OCI-LY7 (cell line): Measurements from ENCODE around the gene RNF212.

Experiments
- EZH2phosphoT487 ChIP-seq: fragments of 200-600 bp; sonication (generic); IDR thresholded peaks from 2 replicates; pipeline ENCODE4 v1.6.1; 2018; ENCODE audit warnings: low read depth, borderline replicate concordance, mild to moderate bottlenecking, mixed run types, antibody characterized with exemption, low read length, moderate library complexity, mixed read lengths
- TF ChIP-seq, protein P1 (sequence below): fragments of 200-600 bp; sonication (generic); conservative IDR thresholded peaks from 2 replicates; pipeline ENCODE4 v1.5.1; 2014; ENCODE audit warnings: mild to moderate bottlenecking, antibody characterized with exemption, low read length, moderate library complexity, mixed read lengths

DNA sequence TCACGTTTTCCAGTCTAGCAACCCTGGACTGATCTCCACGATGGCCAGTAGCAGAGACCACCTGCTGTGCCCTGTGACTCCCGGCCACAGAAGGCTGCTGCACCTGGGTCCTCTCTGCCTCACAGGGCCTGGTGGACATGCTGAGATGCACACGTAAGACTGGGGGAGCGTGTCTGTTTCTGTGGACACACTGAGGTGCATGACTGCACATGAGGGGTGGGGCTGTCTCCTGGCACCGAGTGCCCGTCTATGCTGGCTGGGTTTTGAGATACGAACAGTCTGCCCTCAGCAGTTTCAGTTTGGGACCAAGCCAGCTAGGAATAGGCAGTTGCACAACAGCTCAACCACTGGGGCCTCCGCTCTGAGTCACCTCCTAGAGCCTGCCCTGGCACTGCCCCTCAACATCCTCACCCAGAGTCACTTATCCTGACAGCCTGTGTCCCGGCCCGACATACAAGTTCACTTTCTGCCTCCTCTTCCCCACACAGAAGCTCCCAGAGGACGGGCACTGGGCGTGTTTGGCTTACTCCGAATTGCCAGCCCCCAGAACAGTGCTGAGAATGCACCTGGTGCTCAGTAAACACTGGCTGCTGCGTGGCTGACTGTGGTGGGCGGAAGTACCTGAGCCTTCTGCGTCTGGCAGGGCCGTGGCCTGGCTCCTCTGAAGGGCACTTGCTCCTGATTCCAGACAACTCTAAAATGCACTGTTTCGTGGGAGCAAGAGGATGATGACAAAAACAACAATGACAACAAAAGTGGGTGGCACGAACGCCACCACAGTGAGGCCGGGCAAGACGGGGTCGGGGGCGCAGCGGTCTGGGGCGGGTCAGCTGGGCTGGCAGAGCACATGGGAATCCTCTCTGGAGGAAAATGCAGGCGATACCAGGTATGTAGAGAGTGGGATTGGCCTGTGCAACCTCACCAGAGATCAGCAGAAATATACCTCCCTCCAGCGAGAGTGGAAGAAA, 30.9 kb downstream of the RNF212 start:
- TF ChIP-seq, protein P1, sequence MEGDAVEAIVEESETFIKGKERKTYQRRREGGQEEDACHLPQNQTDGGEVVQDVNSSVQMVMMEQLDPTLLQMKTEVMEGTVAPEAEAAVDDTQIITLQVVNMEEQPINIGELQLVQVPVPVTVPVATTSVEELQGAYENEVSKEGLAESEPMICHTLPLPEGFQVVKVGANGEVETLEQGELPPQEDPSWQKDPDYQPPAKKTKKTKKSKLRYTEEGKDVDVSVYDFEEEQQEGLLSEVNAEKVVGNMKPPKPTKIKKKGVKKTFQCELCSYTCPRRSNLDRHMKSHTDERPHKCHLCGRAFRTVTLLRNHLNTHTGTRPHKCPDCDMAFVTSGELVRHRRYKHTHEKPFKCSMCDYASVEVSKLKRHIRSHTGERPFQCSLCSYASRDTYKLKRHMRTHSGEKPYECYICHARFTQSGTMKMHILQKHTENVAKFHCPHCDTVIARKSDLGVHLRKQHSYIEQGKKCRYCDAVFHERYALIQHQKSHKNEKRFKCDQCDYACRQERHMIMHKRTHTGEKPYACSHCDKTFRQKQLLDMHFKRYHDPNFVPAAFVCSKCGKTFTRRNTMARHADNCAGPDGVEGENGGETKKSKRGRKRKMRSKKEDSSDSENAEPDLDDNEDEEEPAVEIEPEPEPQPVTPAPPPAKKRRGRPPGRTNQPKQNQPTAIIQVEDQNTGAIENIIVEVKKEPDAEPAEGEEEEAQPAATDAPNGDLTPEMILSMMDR: no peak
- TF ChIP-seq EZH2phosphoT487: no peak
